ENCODE data around the gene ZNF79.
A peak's percentile ranks its signal among the peaks of the same experiment; 100 is the strongest.

The ZNF79 gene

DNA sequence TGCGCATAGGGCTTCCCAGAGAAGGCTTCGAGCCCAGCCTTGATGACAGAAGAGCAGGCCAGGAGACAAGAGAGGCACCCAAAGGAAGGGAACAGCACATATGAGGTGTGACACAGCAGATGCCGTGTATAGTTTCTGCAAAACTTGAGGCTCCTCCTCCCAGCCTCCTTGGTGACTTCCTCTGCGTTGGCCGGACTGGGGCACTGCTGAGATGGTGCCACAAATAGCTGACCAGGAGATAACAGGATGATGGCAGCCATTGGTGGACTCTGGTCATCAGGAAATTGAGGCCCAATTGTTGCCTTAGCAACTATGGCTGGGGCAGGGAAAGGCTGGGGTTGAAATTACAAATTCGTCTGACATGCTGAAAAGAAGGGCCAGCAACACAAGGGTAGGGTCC, 4.8 kb upstream of the ZNF79 start:
- intact Hi-C loops (cut with DNase I): no loop called here

DNA sequence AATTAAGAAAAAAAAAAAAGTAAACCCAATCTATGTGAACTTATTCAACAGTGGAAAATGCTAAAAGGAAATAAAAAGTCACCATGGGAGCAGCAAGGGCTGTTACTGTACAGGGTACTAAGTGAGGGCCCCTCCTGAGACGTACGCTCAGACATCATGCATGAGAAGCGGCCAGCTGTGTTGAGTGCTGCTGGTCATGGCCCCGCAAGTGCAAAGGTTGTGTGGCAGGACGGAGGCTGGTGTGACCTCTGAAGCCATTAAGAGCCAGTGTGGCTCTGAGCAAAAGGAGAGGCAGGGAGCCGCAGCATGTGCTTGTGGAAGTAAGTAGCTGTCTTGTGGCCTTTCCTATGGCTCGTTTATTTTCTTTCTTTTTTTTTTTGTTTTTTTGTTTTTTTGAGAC, 3.1 kb upstream of the ZNF79 start:
- intact Hi-C loops (cut with DNase I): no loop called here
- no peak for DNase-seq

More for the DNA sequence above, 4.8 kb upstream of the ZNF79 start:
- DNase-seq: no peak

DNA sequence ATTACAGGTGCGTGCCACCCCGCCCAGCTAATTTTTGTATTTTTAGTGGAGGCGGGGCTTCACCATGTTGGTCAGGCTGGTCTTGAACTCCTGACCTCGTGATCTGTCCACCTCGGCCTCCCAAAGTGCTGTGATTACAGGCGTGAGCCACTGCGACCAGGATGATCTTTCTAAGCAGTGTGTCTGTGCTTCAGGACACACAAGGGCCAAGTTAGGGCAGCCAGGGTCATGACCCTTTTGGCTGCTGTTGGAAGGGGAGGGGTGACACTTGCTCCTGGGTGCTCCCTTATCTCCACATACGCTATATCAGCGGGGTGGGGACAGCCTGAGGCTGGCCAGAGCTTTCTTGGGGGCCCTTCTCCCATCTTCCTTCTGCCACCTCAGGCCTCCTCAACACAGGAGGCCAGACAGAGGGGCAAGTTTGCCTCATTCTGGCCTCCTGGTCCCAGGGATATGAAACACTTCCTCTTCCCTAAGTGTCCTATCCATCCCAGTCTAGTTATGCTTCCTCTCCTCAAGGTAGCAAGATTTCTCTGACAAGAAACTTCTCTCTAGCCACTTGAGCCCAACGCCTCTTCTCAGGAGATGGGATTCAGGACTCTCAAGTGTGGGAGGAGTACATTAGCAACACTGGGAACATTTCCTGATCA, 1.9 kb upstream of the ZNF79 start:
- DNase-seq: no peak
- intact Hi-C loops (cut with DNase I): no loop called here

DNA sequence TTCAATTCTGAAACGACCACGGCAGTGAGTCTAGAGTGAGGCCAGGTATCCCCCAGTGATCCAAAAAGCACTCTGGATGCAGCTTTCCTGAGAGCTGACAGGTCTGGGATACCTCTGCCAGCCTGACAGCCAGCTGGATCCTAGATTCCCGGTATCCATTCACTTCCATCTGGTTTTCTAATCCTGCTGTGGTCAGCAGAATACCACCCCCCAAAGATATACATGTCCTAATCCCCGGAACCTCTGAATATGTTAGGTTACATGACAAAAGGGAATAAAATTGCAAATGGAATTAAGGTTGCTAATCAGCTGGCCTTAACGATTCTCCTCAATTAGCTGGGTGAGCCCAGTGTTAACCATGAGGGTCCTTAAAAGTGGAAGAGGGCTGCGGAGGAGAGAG, 1.4 kb upstream of the ZNF79 start:
- intact Hi-C loops (cut with DNase I): no loop called here
- DNase-seq: no peak

DNA sequence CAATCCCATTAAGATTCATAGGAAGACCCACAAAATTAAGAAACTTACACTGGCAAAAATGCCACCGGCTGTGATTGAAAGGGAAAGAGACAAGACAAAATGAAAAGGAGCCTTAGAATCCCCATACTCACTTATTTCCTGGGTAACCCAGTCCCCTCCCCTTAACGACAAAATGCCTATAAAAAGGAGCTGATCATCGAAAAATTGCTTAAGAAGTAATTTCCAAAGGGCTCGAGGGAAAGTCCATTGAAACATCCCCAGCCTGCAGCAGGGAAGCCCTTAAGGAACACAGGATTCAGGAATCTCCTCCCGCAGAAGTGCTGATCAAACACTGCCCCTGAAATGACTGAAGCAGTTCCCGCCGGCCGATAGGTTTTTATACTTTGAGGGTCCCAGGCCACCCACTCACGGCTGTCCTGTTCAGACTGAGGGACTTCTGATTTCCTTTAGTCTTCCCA, 677 bp upstream of the ZNF79 start:
- intact Hi-C loops (cut with DNase I): no loop called here
- DNase-seq: no peak

DNA sequence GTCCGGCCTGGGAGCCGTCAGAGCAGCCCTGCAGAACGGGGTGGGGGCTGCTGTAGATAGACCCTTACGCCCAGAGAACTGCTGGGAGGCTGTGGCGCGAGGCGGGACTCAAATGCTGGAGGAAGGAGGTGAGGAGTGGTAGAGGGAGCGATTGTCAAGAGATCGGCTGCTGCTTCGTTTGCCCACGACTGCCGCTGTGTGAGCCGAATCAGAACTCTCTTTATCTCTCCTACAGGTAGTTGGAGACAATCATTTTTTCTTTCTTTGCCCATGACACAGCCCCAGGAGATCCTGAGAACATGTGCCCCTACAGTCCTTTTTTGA, 456 bp downstream of the ZNF79 start:
- intact Hi-C loops (cut with DNase I): loop anchor here (2.0 kb wide), 1 partner anchor 26 kb away; the partner anchor contains the start of genes LRSAM1 and RPL12
- peak in 23 of 42 donors; percentile 16 to 75 (median 53) for DNase-seq

DNA sequence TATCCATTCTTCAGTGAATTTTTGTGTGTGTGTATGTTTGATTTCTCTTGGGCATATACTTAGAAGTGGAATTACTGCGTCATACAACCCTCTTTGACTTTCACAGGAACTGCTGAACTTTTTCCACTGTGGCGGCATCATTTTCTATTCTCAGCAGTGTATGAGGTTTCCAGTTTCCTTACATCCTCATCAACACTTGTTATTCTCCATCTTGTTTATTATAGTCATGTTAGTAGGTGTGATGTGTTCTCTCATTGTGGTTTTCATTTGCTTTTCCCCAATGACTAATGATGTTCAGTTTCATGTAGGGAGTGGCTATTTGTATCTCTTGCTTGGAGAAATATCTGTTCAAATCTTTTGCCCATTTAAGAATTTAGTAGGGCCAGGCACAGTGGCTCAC, 2.6 kb downstream of the ZNF79 start:
- DNase-seq: no peak
- intact Hi-C loops (cut with DNase I): no loop called here

DNA sequence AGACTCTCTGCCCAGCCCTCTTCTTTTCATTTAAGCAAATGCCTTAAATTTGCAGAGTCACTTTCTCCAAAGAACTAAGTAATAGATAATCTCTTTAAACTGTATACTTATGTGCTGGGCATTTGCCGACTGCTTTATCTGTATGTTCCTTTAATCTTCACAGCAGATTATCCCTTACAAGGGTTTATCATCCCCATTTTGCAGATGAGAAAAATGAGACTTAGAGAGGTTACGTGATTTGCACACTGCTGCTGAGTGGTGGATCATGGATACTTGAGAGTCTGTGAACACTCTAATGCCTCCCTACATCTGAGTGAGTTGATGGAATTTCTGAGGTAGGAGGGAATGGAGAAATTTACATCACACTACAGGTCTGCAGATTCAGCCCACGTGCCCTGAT, 4.2 kb downstream of the ZNF79 start:
- intact Hi-C loops (cut with DNase I): no loop called here
- no peak for DNase-seq

DNA sequence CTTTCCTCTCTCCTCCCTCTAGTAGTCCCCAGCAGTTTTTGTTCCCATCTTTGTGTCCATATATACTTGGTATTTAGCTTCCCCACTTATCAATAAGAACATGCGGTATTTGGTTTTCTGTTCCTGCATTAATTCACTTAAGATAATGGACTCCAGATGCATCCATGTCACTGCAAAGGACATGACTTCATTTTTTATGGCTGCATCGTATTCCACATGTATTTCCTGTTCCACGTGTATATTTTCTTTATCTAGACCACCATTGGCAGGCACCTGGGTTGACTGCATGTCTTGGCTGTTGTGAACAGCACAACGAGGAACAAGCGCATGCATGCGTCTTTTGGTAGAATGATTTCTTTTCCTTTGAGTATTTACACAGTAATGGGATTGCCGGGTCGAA, 6.2 kb downstream of the ZNF79 start:
- no peak for DNase-seq
- intact Hi-C loops (cut with DNase I): loop anchor here (10.0 kb wide), 1 partner anchor 64 kb away; no protein-coding TSS in a partner anchor

DNA sequence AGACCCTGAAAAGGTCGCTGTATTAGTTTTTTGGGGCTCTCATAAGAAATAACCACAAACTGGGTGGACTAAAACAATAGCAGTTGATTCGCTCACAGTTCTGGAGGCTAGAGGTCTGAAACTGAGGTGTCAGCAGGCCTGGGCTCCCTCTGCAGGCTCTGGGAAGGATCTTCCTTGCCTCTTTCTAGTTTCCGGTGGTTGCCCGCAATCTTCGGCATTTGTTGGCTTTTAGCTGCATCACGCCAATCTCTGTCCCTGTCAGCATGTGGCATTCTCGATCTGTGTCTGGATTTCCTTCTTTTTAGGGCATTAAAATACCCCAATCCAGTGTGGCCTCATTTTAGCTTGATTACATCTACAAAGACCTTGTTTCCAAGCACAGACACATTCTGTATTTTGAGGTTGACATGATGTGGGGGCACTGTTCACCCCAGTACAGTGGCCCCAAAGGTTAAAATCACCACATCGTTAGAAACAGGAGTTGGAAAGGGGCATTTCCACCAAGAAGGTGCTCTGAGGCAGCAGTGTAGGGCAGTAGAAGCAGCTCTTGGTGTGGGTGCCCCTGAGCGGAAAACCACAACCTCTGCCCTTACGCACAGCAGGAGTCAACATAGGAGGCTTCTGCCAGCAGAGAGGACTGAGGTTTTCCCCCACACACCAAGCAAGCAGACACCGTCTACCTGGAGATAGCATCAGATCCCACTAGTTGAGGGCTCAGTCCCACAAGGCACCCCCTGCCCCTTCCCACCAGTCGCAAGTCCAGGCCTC, 13.5 kb downstream of the ZNF79 start:
- DNase-seq: no peak
- intact Hi-C loops (cut with DNase I): loop anchor here (10.0 kb wide), 1 partner anchor 57 kb away; no protein-coding TSS in a partner anchor

DNA sequence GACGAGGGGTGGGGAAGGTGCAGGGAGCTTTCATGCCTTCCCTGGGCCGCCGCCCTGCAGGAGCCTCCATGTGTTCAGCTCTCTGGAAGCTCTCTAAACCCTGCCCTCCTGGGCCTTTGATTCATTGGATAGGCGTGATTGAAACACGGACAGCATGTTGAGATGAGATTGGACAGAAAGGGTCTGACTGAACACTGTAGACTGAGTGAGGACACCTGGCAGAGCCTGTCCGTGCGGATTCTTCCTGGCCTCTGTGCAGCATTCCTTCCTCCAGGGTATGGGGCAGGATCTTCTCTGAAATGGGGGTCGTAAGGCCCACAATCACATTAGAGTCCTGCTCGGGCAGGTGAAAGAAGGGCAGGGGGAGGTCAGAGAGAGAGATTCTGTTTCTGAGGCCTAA, 14.2 kb downstream of the ZNF79 start:
- no peak for DNase-seq
- intact Hi-C loops (cut with DNase I): loop anchor here (10.0 kb wide), 1 partner anchor 56 kb away; no protein-coding TSS in a partner anchor

DNA sequence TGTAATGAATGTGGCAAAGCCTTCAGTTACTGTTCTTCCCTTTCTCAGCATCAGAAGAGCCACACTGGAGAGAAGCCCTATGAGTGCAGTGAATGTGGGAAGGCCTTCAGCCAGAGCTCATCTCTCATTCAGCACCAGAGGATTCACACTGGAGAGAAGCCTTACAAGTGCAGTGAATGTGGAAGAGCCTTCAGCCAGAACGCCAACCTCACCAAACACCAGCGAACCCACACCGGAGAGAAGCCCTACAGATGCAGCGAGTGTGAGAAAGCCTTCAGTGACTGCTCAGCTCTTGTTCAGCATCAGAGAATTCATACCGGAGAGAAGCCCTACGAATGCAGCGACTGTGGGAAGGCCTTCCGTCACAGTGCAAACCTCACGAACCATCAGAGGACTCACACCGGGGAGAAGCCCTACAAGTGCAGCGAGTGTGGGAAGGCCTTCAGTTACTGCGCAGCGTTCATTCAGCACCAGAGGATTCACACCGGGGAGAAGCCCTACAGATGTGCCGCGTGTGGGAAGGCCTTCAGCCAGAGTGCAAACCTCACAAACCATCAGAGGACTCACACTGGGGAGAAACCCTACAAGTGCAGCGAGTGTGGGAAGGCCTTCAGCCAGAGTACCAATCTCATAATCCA, 20.2 kb downstream of the ZNF79 start:
- DNase-seq: no peak
- intact Hi-C loops (cut with DNase I): no loop called here

DNA sequence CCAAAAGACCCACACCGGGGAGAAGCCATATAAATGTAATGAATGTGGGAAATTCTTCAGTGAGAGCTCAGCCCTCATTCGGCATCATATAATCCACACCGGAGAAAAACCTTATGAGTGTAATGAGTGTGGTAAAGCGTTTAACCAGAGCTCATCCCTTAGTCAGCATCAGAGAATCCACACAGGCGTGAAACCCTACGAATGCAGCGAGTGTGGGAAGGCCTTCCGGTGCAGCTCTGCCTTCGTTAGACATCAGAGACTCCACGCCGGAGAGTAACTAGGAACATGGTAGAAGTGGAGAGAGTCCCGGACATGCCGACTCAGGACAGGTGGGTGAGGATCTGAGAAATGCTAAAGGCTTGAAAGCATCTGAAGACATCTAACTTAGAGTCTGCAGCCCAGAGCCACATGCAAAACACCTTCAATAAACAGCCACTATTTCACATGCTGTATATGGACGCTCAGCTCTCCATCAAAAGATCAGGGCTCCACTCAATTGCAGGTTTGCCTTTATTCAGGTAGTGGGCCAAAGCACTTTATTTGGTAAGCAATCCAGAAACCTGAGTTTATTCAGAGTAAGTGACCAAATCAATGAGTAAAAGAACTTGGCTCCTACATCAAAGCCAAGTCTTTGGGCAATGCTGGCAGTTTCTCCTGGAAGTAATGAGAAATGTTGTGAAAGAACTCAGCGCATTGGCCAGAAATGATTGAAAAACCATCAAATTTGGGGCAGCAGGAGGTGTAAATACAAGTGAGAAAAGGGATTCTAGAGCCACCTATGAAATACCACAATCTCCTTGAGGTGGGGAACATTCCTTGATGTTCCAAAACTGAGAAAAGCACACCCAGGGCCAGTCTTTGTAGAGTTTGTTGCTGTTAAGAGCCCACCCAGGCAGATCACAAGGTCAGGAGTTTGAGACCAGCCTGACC, 21.0 kb downstream of the ZNF79 start:
- no peak for DNase-seq
- intact Hi-C loops (cut with DNase I): no loop called here

DNA sequence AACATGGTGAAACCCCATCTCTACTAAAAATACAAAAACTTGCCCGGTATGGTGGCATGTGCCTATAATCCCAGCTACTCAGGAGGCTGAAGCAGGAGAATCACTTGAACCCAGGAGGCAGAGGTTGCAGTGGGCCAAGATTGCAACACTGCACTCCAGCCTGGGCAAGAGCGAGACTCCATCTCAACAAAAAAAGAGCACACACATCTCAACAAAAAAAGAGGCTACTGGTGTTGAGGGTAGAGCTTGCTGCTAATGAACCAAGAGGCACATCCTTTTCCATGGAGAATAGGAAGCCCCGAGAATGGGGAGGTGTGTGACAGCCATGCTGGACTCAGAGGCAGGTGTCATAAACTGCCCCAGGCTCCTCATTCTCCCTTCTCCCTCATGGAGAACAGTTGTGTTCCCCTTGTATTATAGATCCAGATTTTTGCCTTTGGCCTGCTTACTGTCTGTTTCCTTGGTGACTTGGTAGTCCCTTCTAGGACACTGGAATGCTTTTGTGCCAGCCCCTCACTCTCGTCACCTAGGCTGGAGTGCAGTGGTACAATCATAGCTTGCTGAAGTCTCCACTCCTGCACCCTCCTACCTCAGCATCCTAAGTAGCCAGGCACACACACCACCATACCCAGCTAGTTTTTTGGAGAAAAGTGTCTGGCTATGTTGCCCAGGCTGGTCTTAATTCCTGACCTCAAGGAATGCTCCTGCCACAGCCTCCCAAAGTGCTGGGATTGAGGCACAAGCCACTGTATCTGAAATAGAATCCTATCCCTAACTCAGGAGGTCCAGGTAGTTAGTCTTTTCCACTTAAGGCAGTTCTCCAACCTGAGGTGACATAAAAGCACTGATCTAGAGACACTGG, 21.9 kb downstream of the ZNF79 start:
- intact Hi-C loops (cut with DNase I): no loop called here
- DNase-seq: no peak

DNA sequence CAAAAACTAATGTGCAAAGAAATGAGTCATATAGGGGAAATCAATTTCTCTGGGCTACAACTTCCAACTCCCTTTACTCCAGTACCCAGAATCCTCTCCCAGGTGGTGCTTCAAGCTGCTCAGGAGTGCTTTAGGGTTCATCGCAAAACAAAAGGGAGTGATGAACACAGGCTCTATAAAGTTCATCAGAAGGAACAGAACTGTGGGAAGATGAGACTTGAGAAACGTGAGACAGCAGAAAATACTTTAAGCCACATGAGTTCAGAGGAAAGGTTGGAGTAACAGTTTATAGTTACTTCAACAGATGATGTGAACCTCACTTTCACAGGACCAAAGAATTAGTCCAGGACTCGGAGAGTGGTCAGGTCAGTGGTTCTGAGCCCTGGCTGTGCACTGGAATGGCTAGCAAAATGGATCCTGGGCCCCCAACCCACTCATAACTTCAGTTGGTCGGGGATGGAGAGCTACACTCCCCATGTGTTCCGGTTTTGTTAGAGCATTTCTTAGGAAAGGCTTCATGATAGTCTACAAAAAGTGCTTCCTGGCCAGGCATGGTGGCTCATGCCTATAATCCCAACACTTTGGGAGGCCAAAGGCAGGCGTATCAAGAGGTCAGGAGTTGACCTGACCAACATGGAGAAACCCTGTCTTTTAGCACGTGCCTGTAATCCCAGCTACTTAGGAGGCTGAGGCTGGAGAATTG, 22.7 kb downstream of the ZNF79 start:
- no peak for DNase-seq
- intact Hi-C loops (cut with DNase I): no loop called here

DNA sequence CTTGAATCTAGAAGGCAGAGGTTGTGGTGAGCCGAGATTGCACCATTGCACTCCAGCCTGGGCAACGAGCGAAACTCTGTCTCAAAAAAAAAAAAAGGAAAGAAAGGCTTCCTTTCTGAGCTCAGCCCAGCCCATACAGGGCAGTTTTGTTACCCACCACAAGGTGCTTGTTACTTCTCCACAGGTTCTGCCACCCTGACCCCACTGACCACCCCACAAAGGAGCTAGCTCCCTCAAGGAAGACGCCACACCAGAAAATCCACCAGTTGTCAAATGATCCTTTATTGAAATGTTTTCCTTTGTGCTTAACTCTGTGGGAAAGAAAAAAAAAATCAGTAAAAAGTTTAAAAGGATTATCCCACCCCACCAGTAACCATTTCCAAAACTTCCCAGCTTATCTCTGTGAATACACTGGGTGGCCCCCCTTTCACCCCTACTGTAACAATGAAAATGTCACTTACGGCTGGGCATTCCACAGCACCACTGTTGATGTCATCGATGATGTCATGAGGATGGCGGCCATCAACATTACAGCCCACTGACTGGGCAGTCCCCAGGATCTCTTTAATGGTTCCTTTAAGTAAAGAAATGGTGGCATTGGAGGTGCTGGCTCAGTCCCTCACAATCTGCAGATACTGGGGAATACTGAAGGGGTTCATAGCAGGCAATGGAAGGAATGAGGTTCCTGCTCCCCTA, 23.4 kb downstream of the ZNF79 start:
- intact Hi-C loops (cut with DNase I): no loop called here
- no peak for DNase-seq
